Erythroblast (primary cell): ENCODE results near the gene SDSL.

Experiments used
- GATA1 ChIP-seq: IDR thresholded peaks from 2 replicates; pipeline ENCODE4 v1.6.1; 2011; ENCODE audit warnings: low read depth, mild to moderate bottlenecking, control low read depth, low read length, moderate library complexity
- POLR2A ChIP-seq: IDR thresholded peaks from 2 replicates; pipeline ENCODE4 v1.6.1; 2011; ENCODE audit warnings: mild to moderate bottlenecking, low read length

DNA sequence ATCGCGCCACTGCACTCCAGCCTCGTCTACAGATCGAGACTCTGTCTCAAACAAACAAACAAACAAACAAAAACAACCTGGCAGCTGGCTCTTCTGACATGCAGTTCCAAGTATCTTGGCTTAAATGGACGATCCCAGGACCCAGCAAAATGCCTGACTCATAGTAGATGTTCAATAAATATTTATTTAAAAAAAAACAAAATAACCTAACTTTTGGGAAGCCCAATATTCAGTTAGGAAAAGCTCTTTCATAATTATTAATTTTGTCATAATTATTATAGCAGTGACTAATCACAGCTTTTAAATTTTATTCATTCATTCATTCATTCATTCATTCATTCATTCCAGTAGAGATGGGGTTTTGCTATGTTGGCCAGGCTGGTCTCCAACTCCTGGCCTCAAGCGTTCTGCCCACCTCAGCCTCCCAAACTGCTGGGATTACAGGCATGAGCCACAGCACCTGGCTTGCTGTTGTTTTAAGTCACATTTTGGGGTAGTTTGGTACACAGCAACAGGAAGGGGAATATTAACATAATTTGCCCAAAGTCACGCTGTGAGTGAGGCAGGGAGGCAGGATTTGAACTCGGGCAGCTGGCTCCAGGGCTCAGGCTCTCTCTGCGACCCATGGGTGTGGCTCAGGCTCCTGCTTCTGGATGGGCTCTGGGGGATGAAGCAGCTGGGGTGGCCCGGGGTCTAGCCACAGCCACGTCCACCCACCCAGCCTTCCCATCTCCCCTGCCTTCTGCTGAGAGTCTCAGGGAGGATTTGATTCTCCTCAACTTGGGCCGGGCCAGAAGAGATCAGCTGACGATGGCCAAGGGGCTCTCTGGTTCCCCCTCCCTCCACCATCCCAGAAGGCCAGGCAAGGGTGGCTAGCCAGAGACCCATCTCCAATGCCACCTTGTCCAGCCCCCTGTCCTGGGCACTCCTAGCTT, 20.8 kb upstream of the SDSL start:
- TF ChIP-seq POLR2A (no peak), GATA1 (no peak)
